GM06990 (cell line): Measurements from ENCODE around the gene GRK3.

Experiments
- DNase-seq: peaks from one replicate; pipeline ENCODE4 v3.0.0-alpha.2; 2011; ENCODE audit not compliant: insufficient read length; ENCODE audit errors: extremely low read depth
- H3K27me3 ChIP-seq: replicated peaks from 2 replicates; pipeline ENCODE4 v1.6.0; 2011; ENCODE audit warnings: low read length; ENCODE audit not compliant: control insufficient read depth, insufficient read depth
- H3K36me3 ChIP-seq: 2 replicates; pipeline ENCODE4 v1.5.1; 2011; ENCODE audit warnings: low read length; ENCODE audit not compliant: control insufficient read depth, insufficient read depth
- H3K4me3 ChIP-seq: replicated peaks from 2 replicates; pipeline ENCODE4 v1.5.1; 2011; ENCODE audit warnings: low read depth, mild to moderate bottlenecking, control low read depth, low read length
- TF ChIP-seq, protein P1 (sequence below): IDR thresholded peaks from 2 replicates; pipeline ENCODE4 v1.5.1; 2011; ENCODE audit warnings: low read length, control low read depth, mild to moderate bottlenecking, inconsistent platforms; ENCODE audit not compliant: insufficient read depth, poor library complexity, severe bottlenecking

GRK3 gene

DNA sequence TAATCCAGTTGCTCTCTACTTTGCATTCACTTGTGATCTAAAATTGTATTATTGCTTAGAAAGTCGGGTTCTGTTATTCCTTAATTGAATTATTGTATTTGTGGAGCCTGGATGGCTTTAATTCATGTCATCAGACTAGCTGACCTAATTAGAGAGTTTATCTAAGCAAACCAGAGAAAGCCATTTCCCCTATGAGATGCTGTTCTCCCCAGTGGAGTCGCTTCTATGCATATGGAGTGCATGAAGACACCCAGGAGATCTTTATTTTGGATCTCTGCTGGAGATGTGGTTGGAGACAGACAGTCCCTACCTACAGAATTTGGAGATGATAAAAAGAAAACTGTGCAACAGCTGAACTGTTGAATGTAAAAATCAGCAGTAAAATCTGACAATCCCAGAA is 132.3 kb downstream of the GRK3 start:
- no peak for DNase-seq
- Histone ChIP-seq H3K36me3 (no peaks in the 10 kb centered on the region; the same call in none of the 2 replicates), H3K4me3 (no peak overlapping the region), H3K27me3 (no peaks in the 10 kb centered on the region)
- TF ChIP-seq, protein P1, sequence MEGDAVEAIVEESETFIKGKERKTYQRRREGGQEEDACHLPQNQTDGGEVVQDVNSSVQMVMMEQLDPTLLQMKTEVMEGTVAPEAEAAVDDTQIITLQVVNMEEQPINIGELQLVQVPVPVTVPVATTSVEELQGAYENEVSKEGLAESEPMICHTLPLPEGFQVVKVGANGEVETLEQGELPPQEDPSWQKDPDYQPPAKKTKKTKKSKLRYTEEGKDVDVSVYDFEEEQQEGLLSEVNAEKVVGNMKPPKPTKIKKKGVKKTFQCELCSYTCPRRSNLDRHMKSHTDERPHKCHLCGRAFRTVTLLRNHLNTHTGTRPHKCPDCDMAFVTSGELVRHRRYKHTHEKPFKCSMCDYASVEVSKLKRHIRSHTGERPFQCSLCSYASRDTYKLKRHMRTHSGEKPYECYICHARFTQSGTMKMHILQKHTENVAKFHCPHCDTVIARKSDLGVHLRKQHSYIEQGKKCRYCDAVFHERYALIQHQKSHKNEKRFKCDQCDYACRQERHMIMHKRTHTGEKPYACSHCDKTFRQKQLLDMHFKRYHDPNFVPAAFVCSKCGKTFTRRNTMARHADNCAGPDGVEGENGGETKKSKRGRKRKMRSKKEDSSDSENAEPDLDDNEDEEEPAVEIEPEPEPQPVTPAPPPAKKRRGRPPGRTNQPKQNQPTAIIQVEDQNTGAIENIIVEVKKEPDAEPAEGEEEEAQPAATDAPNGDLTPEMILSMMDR = no peak

DNA sequence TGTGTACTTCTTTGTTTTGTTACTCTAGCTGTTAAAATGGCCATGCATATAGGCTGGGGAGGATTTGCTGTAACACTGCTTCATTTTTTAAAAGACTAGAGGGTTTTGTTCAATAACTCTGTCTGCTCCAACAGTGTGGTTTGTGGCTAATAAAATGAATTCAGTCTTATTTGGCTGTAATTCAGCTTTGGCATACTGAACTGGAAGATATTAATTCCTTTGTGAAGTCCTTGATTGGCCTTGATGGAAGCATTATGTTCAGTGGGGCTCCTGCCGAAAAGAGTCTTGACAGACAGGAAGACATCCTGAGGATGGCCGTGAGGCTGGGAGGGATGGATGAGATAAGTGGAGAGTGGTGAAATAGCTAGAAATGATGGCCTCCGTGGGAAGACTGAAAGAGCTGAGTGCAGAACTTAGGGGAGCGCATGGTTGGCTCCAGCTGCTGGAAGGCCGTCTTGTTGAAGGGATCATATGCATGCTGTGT is 132.7 kb downstream of the GRK3 start:
- no peaks in the 10 kb centered on the region; the same call in none of the 2 replicates for H3K36me3 ChIP-seq
- no peak for DNase-seq
- TF ChIP-seq, protein P1 = no peak

DNA sequence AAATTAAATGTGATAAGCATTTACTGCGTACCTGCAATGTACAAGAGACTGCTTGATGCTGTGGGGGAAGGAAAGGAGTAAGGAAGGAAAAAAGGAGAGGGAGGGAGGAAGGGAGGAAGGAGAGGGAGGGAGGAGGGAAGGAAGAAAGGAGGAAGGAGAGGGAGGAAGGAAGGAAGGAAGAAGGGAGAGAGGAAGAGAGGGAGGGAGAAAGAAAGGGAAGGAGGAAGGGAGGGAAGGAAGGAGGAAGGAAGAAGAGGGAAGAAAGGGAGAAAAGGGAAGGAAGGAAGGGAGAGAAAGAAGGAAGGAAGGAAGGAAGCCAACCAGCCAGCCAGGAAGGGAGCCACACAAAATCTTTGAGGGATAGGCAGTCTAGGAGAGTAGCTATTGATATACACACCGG is 133.5 kb downstream of the GRK3 start:
- TF ChIP-seq, protein P1 = no peak
- Histone ChIP-seq H3K36me3 (no peaks in the 10 kb centered on the region; the same call in none of the 2 replicates), H3K4me3 (no peak overlapping the region)

More for the DNA sequence above, 132.7 kb downstream of the GRK3 start:
- Histone ChIP-seq H3K4me3 (no peak overlapping the region), H3K27me3 (no peaks in the 10 kb centered on the region)

DNA sequence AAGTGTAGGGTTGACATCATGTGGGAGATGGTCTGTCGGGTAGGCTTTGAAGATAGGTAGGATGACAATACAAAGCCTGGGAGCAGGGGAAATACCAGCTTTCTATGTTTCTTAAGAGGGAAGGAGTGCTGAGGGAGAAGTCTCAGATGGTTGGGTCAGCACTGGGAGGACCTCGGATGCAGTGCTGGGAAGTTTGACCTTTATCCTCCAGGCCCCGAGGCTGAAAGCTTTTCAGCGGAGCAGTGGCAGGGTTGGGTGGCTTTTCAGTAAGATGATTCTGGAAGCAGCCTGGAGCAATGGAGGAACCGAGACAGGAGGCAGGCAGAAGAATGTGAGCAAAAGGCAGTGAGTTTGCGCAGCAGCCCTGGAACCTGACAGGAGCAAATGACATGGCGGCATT is 134.0 kb downstream of the GRK3 start:
- DNase-seq = no peak
- no peaks in the 10 kb centered on the region; the same call in none of the 2 replicates for H3K36me3 ChIP-seq
- H3K4me3 ChIP-seq = no peak overlapping the region
- no peaks in the 10 kb centered on the region for H3K27me3 ChIP-seq
- TF ChIP-seq, protein P1 = no peak

More for the DNA sequence above, 133.5 kb downstream of the GRK3 start:
- no peak for DNase-seq
- no peaks in the 10 kb centered on the region for H3K27me3 ChIP-seq

DNA sequence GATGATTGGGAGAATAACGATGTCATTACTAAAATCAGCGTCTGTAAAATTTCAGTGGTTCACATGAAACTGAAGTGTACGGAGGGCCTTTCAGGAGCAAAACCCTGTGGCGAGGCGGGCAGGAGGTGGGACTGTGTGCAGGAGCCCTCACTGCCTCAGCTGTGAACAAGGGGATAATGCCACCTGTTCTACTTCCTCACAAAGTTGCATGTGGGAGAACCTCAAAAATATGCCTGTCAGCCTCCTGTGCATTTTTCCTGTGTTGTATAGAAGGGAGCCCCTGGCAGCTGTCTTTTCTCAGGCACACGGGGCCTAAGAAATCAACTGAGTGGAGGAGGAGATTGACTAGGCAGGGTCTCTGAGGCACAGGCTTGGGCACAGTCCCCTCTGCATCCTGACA is 134.5 kb downstream of the GRK3 start:
- Histone ChIP-seq H3K27me3 (no peaks in the 10 kb centered on the region), H3K4me3 (no peak overlapping the region), H3K36me3 (no peaks in the 10 kb centered on the region; the same call in none of the 2 replicates)
- DNase-seq = no peak
- TF ChIP-seq, protein P1 = no peak
